Measurements from ENCODE around the gene SYNGR2. TPM values are rescaled to one million over a fixed set of nuclear protein-coding genes. Genes with fewer than 3 reads are reported as not detected.

SYNGR2 gene
- total RNA-seq, 1 donor from 2014 or later, result 57.6 TPM

DNA sequence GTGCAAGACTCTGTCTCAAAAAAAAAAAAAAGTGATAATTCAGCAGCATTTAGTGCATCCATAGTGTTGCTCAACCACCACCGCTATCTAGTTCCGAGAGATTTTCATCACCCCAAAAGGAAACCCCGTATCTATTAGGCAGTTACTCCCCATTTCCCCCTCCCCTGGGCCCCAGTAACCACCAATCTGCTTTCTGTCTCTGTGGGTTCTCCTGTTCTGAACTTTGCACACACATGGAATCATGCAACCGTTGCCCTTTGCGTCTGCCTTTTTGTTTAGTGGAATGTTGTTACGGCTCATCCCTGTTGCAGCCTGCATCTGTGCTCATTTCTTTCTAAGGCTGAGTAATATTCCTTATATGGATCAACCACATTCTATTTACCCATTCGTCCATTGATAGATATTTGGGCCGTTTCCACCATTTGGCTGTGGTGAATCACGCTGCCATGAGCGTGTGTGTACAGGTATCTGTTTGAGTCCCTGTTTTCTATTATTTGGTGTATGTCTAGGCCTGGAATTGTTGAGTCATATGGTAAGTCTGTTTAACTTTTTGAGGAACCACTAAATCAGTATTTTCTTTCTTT lies 8.7 kb upstream of the SYNGR2 start:
- Mint-ChIP-seq H3K4me3 (ENCODE audit: unreplicated experiment) (no peak overlapping the region), H3K27me3 (ENCODE audit: low read depth) (no peaks in the 10 kb centered on the region), H3K9me3 (ENCODE audit: low read depth) (no peaks in the 10 kb centered on the region), H3K36me3 (ENCODE audit: low read depth) (no peaks in the 10 kb centered on the region), H3K4me1 (ENCODE audit: low read depth) (no peaks in the 10 kb centered on the region), H3K27ac (ENCODE audit: unreplicated experiment) (no peak overlapping the region)
- TF ChIP-seq, protein P1, sequence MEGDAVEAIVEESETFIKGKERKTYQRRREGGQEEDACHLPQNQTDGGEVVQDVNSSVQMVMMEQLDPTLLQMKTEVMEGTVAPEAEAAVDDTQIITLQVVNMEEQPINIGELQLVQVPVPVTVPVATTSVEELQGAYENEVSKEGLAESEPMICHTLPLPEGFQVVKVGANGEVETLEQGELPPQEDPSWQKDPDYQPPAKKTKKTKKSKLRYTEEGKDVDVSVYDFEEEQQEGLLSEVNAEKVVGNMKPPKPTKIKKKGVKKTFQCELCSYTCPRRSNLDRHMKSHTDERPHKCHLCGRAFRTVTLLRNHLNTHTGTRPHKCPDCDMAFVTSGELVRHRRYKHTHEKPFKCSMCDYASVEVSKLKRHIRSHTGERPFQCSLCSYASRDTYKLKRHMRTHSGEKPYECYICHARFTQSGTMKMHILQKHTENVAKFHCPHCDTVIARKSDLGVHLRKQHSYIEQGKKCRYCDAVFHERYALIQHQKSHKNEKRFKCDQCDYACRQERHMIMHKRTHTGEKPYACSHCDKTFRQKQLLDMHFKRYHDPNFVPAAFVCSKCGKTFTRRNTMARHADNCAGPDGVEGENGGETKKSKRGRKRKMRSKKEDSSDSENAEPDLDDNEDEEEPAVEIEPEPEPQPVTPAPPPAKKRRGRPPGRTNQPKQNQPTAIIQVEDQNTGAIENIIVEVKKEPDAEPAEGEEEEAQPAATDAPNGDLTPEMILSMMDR (IDR thresholded peaks at IDR 0.05), result no peak
- DNase-seq (ENCODE audit: low spot score), result no peak

DNA sequence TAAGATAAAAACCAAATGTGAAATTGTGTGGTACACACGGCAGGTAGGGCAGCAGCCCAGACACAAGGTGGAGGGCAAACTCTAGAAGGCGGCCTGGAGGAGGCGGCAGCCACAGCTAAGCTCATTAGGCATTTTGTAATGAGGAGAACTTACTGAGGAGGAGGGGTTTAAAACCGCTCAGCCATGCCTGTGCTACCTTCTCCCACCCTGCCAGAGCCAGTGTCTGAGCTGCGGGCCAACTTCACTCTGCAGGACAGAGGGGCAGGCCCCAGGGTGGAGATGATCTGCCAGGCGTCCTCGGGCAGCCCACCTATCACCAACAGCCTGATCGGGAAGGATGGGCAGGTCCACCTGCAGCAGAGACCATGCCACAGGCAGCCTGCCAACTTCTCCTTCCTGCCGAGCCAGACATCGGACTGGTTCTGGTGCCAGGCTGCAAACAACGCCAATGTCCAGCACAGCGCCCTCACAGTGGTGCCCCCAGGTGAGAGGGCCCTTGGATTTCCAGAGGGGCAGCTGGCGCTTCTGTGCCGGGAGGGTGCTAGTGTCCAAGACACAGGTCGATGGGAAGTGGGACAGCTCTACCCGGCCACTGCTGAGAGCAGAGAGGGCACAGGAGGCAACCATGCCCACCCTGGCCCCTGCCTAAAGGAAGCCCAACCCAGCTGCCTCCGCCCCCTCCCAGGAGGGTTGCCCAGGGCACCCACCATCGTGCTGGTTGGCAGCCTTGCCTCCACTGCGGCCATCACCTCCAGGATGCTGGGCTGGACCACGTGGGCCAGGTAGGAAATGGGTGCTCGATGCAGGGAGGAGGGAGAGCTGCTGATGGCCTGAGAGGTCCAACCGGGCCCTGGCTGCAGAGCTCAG lies 4.3 kb upstream of the SYNGR2 start:
- Mint-ChIP-seq H3K27ac (ENCODE audit: unreplicated experiment) (no peak overlapping the region), H3K4me3 (ENCODE audit: unreplicated experiment) (no peak overlapping the region), H3K4me1 (ENCODE audit: low read depth) (no peaks in the 10 kb centered on the region), H3K36me3 (ENCODE audit: low read depth) (no peaks in the 10 kb centered on the region), H3K27me3 (ENCODE audit: low read depth) (no peaks in the 10 kb centered on the region), H3K9me3 (ENCODE audit: low read depth) (no peaks in the 10 kb centered on the region)
- TF ChIP-seq, protein P1 (IDR thresholded peaks at IDR 0.05), result no peak
- no peak for DNase-seq (ENCODE audit: low spot score)

DNA sequence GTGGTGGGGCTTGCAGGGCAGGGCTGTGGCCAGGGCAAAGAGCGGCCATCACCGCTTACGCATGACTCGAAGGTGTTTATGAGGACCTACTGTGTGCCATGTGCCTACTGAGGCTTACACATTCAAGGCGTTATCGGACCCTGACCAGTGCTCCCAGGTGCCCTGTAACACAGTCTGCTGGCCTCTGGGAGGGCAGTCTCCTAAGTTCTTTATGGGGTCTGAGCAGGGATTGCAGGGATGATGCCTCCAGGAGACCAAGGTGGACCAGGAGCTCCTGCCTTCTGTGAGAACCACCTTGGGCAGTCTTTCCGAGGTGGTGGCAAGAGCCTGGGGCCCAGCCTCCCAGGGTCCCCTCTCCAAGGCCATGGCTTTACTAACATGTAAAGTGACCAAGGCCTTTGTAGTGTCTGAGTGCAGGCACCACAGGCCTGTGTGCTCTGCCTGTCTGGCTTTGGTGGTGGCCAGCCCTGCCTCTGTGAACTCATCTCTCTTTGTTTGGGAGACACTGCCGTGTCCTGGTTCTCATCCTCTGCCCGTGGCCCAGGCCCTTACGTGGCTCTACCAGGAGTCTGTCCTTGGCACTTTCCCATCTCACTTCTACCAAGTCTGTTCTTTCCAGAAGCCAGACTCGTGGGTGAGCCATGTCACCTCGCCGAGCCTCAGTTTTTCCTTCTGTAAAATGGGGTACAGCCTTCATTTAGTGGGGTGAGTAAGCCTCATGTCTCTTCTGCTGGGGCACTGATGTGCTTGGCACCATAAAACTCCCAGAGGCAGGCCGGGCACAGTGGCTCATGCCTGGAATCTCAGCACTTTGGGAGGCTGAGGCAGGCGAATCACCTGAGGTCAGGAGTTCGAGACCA lies 3.4 kb upstream of the SYNGR2 start:
- H3K4me1 Mint-ChIP-seq (ENCODE audit: low read depth), result peaks cover 7% of the 10 kb centered on the region
- no peak overlapping the region for H3K4me3 Mint-ChIP-seq (ENCODE audit: unreplicated experiment)
- TF ChIP-seq, protein P1 (IDR thresholded peaks at IDR 0.05), result no peak
- no peak for DNase-seq (ENCODE audit: low spot score)
- H3K27me3 Mint-ChIP-seq (ENCODE audit: low read depth), result no peaks in the 10 kb centered on the region
- H3K9me3 Mint-ChIP-seq (ENCODE audit: low read depth), result no peaks in the 10 kb centered on the region
- H3K36me3 Mint-ChIP-seq (ENCODE audit: low read depth), result no peaks in the 10 kb centered on the region
- no peak overlapping the region for H3K27ac Mint-ChIP-seq (ENCODE audit: unreplicated experiment)

DNA sequence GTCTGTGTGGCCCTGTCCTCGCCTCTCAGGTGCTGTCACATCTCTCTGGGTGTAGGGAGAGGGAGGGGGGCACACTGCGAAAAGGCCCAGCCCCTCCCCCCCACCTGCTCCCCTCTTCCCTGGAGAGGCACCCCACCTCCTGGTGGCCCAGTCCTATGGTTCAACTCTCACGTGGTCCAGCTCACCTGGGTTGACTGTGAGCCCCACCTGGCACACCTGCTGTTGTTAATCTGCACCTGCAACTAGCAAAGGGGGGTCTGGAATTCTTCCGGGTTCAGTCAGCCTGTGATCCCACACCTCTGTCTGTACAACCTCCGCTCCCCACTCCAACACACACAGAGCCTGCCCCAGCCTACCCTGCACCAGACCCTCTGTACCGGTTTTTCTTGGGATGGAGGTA lies 2.0 kb upstream of the SYNGR2 start:
- Mint-ChIP-seq H3K36me3 (ENCODE audit: low read depth) (no peaks in the 10 kb centered on the region), H3K9me3 (ENCODE audit: low read depth) (no peaks in the 10 kb centered on the region), H3K4me1 (ENCODE audit: low read depth) (peaks cover 7% of the 10 kb centered on the region), H3K4me3 (ENCODE audit: unreplicated experiment) (no peak overlapping the region), H3K27me3 (ENCODE audit: low read depth) (no peaks in the 10 kb centered on the region), H3K27ac (ENCODE audit: unreplicated experiment) (no peak overlapping the region)
- no peak for DNase-seq (ENCODE audit: low spot score)
- TF ChIP-seq, protein P1 (IDR thresholded peaks at IDR 0.05), result no peak
